KG1 (cell line): ENCODE data around the gene ADM.
A peak's percentile ranks its signal among the peaks of the same experiment; 100 is the strongest.

Experiments used
- DNase-seq: peaks from one replicate; lab custom pipeline; 2025; lab: John Stamatoyannopoulos, UW

ADM gene

DNA sequence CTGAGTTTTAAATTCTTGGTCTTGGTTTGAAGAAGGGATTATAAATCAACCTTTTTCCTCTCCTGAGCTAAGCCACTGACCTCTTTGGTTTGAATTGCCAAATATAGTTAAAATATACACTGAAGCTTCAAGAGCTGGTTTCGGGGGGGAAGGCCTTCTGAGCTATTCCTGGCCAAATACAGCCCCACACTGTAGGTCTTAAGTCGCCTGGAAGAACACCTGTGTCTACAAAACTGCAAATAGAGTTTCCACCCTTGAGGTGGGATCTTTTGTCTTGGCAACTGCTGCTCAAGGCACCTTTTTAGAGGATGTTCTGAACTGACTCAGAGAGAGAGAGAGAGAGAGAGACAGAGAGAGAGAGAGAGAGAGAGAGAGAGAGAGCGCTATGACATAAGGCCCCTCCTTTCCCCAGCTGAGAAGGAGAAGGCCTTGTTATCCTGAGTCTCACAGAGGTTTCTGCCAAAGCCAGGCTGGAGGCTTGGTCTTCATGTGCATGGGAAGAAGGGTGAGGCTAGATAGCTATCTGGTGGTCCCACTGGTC is 5.5 kb downstream of the ADM start:
- no peak for DNase-seq

DNA sequence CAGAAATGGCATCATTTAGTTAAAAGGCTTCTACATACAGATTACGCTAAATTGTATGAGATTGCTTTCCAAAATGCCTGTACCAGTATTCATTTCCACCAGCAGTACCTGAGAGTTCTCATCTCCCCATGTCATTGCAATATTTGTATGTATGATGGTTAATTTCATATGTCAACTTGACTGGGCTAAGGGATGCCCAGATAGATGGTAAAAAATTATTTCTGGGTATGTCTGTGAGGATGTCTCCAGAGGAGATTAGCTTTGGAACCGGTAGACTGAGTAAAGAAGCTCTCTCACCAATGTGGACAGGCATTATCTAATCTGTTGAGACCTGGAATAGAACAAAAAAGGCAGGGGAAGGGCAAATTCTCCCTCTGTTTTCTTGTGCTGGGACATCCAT is 6.9 kb downstream of the ADM start:
- DNase-seq = no peak

DNA sequence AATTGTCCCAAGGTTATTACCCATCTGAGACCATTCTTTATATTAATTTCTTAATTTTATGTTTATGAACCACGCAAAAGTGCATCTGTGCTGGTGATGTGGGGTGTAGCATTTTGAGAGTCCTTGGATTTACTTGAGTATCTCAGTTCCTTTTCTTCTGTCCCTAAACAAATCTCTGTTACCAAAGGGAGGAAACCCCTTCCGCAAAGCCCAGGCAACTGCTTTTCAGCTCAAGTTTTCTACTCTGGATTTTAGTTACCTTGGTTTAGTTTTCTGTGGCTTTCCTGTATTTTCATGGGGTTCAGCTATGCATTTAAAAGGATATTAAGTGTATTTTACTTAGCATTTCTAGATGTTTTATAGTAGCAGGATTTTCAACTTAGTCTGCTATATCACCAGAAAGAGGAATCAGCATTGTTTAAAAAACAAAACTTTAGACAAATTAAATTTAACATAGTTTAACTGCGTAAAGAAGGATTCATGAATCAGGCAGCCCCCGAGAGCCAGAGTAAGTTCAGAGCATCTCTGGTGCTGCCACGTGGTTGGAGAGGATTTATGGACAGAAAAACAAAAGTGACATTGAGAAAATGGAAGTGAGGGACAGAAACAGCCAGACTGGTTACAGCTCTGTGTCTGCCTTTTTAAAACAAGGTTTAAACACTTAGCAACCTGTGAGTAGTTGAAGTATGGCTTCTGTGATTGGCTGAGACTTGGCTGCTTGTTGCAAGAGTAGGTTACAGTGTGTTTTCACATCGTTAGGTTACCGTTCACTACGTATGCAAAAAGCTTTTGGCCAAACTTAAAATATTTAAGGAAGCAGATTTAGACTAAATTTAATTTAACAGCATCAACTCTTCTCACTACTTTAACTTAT is 9.6 kb downstream of the ADM start:
- no peak for DNase-seq

DNA sequence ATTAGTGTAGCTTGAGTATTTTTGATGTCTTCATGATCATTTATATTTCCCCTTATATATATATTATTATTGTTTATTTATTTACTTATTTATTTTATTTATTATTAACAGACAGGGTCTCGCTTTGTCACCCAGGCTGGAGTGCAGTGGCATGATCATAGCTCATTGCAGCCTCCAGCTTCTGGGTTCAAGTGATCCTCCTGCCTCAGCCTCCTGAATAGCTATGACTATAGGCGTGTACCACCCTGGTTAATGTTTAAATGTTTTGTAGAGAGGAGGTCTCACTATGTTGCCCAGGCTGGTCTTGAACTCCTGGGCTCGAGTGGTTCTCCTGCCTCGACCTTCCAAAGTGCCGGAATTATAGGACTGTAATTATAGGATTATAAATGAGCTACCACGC is 10.2 kb downstream of the ADM start:
- no peak for DNase-seq

DNA sequence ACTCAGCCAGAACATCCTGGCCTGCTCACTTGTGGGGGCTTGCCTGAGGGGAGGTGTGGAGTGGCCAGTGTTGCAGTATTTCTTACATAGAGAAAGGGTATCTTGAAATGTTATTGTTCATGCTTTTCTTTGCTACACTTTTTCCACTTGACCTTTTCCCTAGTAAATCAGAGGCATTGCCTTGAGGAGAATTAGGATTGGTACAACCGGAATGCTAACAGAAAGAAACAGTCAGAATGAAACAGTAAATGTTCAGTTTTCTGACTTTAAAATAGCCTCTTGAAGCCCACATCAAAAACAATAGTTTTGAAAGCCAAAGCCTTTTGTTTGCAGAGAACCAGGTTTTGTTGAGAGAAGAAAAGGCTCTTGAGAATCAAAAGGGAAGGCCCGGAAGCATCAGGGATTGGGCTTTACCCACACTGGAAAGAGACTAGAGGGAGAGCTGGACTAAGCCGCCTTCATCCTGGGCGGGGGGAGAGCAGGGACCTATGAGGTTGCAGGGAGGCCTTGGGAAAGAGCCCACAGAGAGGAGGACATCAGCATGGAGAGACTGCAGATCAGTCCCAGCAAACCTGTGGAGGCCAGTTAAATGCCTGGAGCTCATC is 12.4 kb downstream of the ADM start:
- DNase-seq = no peak

DNA sequence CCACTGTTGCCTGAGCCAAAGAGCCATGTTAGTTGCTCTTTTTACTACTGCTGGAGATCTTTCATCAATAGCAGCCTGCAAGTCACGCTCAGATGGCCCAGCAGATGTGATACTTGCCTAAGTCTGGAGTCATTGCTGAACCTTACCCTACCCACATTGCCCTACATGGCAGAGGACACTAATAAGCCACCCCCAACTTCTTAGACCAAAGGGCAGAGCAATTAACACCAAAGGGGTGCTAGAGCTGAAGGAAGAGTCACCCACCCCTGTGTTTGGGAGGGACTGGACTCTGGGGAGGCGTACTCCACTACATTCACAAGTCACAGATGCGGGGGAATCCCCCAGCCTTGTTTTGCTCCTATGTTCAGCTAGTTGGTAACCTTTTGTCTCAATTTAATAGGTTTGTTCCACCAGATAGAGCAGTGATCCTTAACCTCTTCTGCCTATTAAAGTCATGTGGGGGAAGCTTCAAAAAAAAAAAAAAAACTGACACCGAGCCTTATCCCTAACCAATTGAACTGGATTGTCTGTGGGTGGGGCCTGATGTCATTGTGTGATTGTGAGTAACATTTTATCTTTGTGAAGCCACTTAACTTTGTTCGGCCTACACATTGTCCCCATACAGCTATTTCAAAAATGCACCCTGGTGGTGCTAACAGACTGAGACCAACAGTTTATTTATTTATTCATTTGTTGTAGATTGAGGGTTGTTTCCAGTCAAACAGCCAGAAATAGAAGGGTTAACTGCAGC is 13.1 kb downstream of the ADM start:
- no peak for DNase-seq

DNA sequence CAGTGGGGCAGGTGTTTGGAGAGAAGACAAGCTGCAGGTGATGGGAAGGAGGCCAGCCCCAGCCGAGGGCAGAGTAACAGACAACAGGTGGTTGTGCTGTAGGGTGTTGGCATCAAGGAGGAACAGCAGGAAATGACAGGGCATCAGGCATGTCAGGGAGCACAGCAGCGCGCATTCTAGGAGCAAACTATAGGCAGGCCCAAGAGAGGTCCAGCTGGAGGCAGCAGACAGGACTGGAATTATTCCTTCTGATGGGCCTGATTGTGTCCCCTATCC is 13.6 kb downstream of the ADM start:
- DNase-seq = no peak

DNA sequence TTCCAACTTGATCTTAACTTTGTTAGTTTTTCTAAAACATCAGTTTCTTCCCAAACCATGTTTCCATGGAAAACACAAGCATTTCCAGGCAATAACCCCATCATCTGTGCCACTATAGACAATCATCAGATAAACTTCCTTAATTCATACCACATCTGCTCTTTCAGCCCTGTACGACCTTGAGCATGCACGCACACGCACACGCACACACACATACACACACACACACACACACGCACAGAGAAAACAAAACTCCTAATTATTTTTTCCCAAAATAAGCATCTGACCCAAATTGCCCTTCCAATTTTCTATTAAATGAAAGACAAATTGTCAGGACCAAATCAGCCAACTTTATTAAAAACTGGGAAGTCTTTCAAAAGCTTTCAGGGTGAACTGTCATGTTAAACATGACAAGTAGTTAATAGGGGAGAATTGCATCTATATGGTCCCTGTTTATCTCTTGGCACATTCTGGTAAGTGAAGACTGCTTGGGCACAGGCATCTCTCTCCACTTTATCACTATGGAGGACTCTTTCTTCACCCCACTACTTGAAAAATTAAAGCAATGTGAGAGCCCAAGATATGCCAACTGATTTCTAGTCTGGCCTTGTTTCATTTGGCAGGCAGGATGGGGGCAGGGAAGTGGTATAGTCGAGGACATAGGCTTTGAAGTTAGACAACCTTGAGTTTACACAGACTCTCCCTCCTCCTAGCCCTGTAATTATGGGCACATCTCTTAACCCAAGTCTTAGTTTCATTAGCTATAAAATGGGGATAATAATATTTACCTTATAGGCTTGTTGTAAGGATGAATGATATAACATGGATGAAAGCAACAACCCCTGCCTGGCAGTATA is 15.1 kb downstream of the ADM start:
- no peak for DNase-seq

DNA sequence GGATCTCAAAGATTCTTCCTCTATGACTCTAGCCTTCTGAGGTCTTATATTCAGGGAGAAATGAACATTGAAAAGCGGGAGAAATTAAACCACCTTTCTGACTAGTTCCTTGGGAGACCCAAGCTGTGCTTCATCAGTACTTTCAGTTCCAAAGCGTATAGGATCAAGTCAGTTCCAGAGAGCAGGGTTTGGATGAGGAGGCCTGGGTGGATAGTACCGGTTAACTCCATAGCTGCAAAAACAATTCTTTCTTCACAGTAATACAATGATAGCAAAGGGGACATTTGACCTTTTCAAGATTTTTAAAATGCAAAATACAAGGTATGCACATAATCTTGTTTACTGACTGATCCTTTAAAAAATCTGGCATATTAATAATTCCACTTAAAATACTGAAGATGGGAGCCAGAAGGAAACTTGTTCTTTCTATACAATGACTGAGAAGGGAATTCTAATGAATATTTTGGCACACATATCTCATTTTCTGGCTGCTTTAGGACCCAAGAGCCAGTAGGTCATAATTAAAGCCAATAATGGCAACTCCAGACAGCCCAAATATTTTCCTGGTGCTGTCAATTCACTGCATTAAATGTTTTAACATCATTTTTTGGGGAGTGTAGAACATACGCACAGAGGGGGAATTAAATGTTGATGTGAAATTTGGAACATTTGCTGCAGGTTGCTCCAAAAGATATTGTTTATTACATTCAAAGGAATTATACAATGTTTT is 16.0 kb downstream of the ADM start:
- no peak for DNase-seq

DNA sequence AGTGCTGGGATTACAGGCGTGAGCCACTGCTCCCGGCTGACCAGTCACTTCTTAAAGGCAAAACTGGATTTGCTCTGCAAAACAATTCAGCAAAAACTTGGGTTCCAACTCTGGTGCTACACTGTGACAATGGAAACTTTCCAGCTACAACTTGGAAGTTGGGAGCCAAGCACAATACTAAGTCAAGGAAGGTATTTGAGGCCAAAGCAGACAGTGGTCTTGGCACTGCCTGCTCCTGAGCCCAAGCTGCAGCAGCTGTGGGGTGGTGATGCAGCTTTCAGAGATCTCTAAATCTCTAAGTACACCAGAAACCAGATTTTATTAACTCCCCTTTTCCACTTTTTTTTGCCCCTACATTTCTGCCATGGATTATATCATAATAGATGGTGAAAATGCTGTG is 17.5 kb downstream of the ADM start:
- DNase-seq = no peak

DNA sequence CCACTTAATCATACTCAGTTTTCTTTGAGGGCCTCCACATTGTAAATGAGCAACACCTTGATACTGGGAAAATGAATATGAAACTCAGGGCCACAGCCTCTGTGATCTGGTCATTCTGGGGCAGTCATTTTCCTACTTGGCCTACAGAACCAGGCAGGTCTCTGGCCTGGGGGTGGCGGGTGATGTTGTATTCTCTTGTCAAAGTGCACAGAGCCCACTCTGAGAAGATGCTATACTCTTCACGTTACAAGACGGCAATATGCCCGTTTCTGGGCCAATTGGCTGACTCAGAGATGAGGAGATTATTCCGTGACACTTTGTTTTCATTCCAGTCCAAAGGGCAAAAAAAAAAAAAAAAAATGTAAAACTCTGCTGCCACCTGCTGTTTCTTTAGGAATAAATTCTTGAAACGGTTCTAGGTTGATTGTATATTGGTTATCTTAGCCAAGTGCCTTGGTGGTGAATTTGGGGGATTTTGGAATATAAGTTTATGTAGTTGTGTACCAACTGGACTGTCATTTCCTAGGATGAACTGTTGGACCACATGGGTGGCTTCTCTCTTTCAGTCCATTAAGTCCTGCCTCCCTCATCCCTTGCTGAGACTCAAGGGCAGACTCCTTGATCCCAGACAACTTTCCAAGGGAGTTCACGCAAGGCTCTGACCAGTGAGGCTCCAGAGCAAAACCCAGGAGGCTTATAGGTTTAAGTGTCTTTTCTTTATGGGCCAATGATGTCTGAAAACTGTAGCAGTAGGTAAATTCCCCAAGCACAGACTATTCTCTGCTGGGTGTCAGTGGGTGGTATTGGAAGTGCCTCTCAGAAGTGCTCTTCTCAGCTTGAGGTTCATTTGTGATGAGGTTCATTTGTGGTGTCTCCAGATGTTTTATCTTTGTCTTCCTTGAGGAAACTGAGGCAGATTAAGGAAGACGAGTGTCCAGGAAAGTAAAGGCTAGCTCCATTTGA is 18.2 kb downstream of the ADM start:
- peak; percentile 34 for DNase-seq

DNA sequence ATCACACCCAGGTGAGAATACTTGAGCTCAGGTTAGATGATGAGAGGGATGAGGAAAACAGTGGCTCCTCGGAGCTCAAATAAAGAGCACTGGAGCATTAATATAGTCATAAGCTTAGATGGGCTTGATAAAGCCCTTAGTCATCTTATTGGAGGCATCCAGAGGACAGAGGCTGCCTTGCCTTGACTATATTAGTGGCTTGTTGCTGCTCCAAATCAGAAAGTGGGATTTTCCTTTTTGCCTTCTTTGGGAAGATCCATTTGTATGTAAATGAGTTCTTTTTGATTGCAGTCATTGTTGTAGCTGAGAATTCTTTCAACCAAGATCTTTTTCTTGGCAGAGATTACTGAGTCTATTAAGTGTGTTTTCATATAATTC is 18.9 kb downstream of the ADM start:
- no peak for DNase-seq

DNA sequence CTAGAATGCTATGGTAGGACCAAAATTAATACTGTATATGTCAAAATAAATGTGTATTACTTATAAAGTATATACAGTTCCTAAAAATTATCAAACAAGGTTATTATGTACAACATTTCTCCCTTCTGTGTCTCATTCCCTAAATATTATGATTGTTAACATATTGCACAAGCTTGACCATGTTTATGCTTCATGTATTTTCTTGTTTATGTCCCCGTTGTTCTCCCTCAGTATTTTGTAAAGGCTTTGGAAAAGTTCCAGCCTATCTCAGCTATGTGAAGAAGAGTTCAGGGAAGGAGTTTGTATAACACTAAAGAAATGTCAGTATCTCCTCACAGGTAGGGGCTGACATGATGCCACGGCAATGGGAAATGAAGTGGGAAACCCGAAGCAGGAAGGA is 19.6 kb downstream of the ADM start:
- no peak for DNase-seq

DNA sequence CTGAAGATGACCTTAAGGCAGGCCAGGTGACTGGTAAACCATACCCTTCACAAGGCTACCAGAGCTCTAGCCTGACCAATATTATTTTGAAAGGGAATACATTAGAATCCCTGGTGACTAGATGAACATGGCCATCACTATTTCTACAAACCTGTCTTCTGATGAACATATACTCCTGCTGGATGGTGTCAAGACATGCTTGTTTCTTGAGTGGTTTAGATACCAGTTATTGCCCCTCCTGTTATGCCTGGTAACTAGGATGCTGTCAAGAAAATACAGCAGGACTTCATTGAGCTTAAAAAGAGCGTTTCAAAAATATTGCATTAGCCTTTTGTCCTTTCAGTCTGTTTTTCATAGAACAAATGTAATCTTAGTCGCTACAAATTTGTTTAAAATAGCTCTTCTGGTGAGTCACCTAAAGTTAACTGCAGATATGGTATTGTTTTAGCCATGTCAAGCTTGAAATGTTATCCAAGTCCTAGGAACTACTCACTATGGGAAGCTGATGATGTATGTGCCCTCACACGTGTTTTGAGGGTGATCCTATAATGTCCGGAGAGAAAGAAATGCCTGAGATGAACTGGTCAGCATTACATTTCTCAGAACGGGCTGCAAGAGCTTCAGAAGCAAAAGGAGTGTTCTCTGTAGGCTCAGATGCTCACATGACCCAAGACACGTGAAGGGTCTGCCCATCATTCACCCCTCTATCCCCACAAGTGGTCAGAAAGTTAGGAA is 20.6 kb downstream of the ADM start:
- no peak for DNase-seq

DNA sequence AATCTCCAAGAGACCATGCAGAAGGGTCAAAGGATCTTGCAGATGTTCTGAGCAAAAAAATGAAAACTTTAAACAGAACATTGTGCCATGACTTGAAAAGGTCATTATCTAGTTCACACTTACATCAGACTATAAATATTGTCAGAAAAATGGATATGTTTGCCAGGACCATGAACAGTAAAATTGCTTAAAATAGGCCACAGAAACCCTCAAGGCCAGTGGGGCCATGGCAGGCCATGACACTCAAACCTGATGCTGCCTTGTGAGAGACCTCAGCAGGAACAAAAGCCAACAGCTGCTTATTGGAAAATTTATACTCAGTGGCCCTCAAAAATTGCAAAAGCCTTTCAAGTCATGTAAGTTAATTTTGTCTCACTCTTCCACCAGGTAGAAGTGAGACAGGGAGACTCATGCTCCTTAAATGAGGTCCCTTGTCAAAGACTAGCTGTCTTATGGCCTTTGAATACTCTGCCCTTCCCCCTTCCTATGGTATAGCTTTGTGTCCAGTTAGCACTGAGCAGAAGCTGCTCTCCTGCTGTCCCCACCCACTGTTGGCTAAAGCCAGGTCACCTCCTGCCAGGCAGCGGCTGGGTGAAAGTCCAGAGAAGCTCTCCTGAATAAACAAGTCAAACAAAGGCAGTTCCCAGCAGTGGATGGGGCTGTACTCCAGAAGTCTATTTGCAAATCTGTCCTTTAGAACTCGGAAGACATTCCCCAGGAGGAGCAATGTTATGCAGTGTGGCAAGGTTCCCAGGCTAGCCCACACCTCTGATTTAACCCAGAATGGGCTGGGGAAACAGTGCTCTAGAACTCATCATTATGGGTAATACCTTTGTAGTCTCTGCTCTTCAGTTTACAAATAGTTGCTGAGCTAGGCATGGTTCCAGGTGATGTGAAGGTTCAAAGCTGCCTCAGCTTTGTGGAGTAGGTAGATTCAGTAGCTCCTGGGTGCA is 21.4 kb downstream of the ADM start:
- DNase-seq = no peak

DNA sequence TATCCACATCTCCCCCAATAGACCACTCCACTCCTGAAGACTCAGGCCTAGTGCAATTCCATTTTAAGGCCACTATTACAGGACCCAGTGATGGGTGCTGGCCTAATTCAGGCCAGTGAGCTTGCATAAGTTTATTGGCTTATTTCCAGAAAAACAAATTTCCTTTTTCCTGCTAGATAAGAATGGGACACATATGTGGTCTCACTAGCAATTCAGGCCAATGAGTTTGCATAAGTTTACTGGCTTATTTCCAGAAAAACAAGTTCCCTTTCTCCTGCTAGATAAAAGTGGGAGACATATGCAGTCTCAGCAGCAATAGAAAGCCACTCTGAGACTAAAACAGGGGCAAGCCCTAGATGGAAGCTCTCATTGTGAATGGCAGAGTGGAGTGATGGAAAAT is 22.4 kb downstream of the ADM start:
- DNase-seq = no peak

DNA sequence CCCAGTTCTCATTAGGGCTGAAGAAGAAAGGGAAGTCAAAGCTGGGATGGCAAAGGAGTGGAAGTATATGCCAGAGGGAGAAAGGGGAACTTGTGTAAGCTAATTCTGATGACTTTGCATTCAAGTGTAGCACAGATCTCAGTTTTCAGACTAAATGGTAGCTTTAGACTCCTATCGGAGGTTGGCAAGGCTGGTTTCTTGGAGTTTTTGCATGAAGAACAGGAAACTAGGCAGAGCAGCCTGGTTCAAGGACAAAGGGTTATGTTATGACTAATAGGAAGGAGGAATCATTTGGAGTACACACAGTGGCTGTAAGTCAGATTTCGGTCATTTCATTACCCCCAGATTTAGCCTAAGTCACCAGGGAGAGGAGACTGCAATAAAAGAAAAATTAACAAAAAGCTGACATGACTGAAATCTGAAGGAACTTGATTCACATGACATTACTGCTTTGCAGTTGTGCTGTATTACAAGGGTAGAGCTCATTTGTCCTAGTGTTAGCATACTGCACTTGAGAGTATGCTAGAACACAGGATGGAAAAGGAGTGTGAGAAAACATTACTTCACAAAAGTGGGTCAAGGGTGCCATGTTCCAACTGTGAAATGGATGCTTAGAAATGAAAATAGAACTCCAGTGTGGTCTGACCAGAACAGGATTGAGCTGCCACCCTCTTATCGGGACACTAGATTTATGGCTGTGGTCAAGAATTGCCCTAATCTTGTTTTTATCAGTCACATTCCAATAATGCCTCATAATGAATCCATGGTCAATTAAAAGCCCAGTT is 23.6 kb downstream of the ADM start:
- no peak for DNase-seq

DNA sequence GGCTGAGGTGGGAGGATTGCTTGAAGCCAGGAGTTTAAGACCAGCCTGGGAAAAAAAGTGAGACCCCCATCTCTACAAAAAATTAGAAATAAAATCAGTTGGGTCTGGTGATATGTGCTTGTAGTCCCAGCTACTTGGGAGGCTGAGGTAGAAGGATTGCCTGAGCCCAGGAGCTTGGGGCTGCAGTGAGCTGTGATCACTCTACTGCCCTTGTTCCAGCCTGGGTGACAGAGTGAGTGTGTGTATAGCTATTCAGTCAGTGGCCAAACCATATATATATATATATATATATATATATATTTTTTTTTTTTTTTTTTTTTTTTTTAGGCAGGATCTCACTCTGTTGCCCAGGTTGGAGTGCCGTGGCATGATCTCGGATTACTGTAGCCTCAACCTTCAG is 24.5 kb downstream of the ADM start:
- no peak for DNase-seq
